ENCODE data around the gene ZBTB7B.

The ZBTB7B gene

GRCh38 chr1:155038602-155039307, 36.2 kb downstream of the ZBTB7B start:
- no peak for TF ChIP-seq CTCF (conservative IDR thresholded peaks at IDR 0.05)
- peak overlapping the region; percentile 60 for H3K27ac ChIP-seq

- H3K27ac ChIP-seq, result peak overlapping the region; percentile 60
- no peak for TF ChIP-seq CTCF (conservative IDR thresholded peaks at IDR 0.05)
Observed at GRCh38 chr1:155039308-155039669, 36.7 kb downstream of the ZBTB7B start.

GRCh38 chr1:155040358-155041093, 37.9 kb downstream of the ZBTB7B start:
- TF ChIP-seq CTCF (conservative IDR thresholded peaks at IDR 0.05), result no peak
- no peak overlapping the region for H3K27ac ChIP-seq

- H3K27ac ChIP-seq, result no peak overlapping the region
- no peak for TF ChIP-seq CTCF (conservative IDR thresholded peaks at IDR 0.05)
Observed at GRCh38 chr1:155042789-155043188, 40.2 kb downstream of the ZBTB7B start.

- TF ChIP-seq CTCF (conservative IDR thresholded peaks at IDR 0.05), result no peak
- H3K27ac ChIP-seq, result no peak overlapping the region
Observed at GRCh38 chr1:155043301-155043702, 40.7 kb downstream of the ZBTB7B start.

GRCh38 chr1:155043793-155044192, 41.2 kb downstream of the ZBTB7B start:
- no peak for TF ChIP-seq CTCF (conservative IDR thresholded peaks at IDR 0.05)
- no peak overlapping the region for H3K27ac ChIP-seq

- H3K27ac ChIP-seq, result peak overlapping the region; percentile 26; the same call in 1 of the 2 replicates
- TF ChIP-seq CTCF (conservative IDR thresholded peaks at IDR 0.05), result no peak
Observed at GRCh38 chr1:155044365-155044764, 41.8 kb downstream of the ZBTB7B start.
